Coronary artery (tissue), 2 donors: ENCODE data around the gene EDEM3.

Experiments
- DNase-seq: peaks from one replicate; pipeline ENCODE4 v3.0.0-alpha.2; 2017; ENCODE audit warnings: low spot score
- H3K27ac ChIP-seq, 2 donors: fragments of 200-600 bp; sonication (generic); one replicate each; pipeline ENCODE4 v1.5.1; 2016 to 2019
- H3K4me3 ChIP-seq: fragments of 200-600 bp; sonication (generic); 2 replicates; pipeline ENCODE4 v1.5.1; 2016; ENCODE audit warnings: mild to moderate bottlenecking, moderate library complexity
- CTCF ChIP-seq: fragments of 200-600 bp; sonication (generic); IDR thresholded peaks from one replicate; pipeline ENCODE4 v1.5.1; 2019; ENCODE audit warnings: antibody characterized with exemption

Gene EDEM3

DNA sequence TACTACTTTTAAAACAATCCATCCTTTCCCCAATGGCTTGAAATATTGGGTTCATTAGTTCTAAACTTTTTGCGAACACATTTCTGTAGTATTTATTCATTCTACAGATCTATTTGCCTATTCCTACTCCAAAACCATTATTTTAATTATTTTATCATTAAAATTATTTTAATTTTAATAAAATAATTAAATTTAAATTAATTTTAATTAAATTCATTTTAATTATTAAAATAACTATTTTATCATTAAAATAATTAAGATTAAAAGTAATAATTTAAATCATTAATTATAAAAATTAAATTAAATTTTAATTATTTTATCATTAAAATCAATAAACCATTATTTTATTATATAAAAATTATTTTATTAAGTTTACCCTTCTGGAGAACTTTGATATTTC, 15.6 kb downstream of the EDEM3 start:
- H3K27ac ChIP-seq = no peak overlapping the region
- H3K4me3 ChIP-seq = no peak overlapping the region
- DNase-seq = no peak
- no peak for TF ChIP-seq CTCF

GRCh38 chr1:184734980-184735379, 19.7 kb downstream of the EDEM3 start:
- Histone ChIP-seq H3K27ac (no peak overlapping the region), H3K4me3 (no peak overlapping the region)
- no peak for TF ChIP-seq CTCF
- DNase-seq = no peak

GRCh38 chr1:184724843-184725242, 29.8 kb downstream of the EDEM3 start:
- no peak for DNase-seq
- Histone ChIP-seq H3K27ac (no peak overlapping the region), H3K4me3 (no peak overlapping the region)
- TF ChIP-seq CTCF = no peak

DNA sequence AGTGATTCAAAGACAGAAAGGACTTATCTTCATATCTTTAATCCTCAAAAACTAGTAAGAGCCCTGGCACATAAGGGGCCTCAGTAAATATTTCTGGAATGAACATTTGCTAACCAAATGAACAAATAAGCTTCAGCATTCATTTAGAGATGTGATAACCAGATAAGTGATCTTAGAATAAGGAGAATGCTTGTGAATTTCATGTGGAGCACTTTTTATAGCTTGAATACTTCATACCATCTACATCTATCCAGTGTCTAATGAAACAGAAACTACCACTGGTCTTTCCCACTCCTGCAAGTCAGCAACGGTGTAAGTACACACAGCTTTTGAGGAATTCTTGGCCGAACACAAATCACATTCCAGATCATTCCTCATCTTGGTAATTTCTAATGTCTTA, 38.5 kb downstream of the EDEM3 start:
- Histone ChIP-seq H3K4me3 (no peak overlapping the region), H3K27ac (no peak overlapping the region)
- TF ChIP-seq CTCF = no peak
- no peak for DNase-seq

DNA sequence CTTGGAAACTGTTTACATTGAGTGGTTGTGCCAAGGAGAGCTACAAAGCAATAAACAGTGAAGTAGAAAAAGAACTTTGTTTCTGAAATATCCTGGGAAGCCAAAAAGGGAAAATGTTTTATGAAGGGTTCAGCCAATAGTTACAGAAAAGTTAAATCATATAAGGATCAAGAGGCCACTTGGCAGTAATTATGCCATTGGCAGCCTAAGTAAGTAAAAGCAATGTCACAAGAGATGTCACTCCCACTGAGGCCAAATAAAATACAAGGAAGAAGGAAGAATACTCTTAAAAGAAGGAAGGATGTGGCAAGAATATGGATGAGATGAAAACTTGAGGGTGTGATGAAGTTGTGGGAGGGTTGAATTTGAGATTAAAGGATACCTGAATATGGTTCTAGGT, 45.2 kb downstream of the EDEM3 start:
- no peak overlapping the region for H3K27ac ChIP-seq
- DNase-seq = no peak
- H3K4me3 ChIP-seq = no peak overlapping the region
- TF ChIP-seq CTCF = no peak

- no peak overlapping the region for H3K27ac ChIP-seq
- H3K4me3 ChIP-seq = no peak overlapping the region
- TF ChIP-seq CTCF = no peak
- DNase-seq = no peak
Measured at GRCh38 chr1:184708084-184708676, 46.5 kb downstream of the EDEM3 start.

- H3K27ac ChIP-seq = no peak overlapping the region
- DNase-seq = no peak
- TF ChIP-seq CTCF = no peak
Measured at GRCh38 chr1:184705271-184705670, 49.4 kb downstream of the EDEM3 start.

More at GRCh38 chr1:184705271-184705670, 49.4 kb downstream of the EDEM3 start:
- no peak overlapping the region for H3K4me3 ChIP-seq
